ENCODE measurements around the gene PPARG.

The PPARG gene

GRCh38 chr3:12363397-12364195 lies 74.7 kb downstream of the PPARG start:
- no peak for TF ChIP-seq JUND (IDR thresholded peaks at IDR 0.05; ENCODE audit: low read depth)
- in situ Hi-C loops (cut with HindIII; ENCODE audit: low pct_unique_long_range_greater_than_20kb, low sequenced_read_pairs), result no loop called here
- DNase-seq (ENCODE audit: low read depth in 1 of 2, low spot score in 1 of 2), result no peak

GRCh38 chr3:12367346-12367745 lies 78.5 kb downstream of the PPARG start:
- TF ChIP-seq JUND (IDR thresholded peaks at IDR 0.05; ENCODE audit: low read depth), result no peak
- in situ Hi-C loops (cut with HindIII; ENCODE audit: low pct_unique_long_range_greater_than_20kb, low sequenced_read_pairs), result no loop called here
- DNase-seq (ENCODE audit: low read depth in 1 of 2, low spot score in 1 of 2), result no peak

- no peak for TF ChIP-seq JUND (IDR thresholded peaks at IDR 0.05; ENCODE audit: low read depth)
- no peak for DNase-seq (ENCODE audit: low read depth in 1 of 2, low spot score in 1 of 2)
- in situ Hi-C loops (cut with HindIII; ENCODE audit: low pct_unique_long_range_greater_than_20kb, low sequenced_read_pairs), result no loop called here
These were observed 80.2 kb downstream of the PPARG start for GRCh38 chr3:12369029-12369428.

- in situ Hi-C loops (cut with HindIII; ENCODE audit: low pct_unique_long_range_greater_than_20kb, low sequenced_read_pairs), result no loop called here
- DNase-seq (ENCODE audit: low read depth in 1 of 2, low spot score in 1 of 2), result no peak
- TF ChIP-seq JUND (IDR thresholded peaks at IDR 0.05; ENCODE audit: low read depth), result no peak
These were observed 80.7 kb downstream of the PPARG start for GRCh38 chr3:12369598-12369997.

GRCh38 chr3:12370758-12371157 lies 81.9 kb downstream of the PPARG start:
- TF ChIP-seq JUND (IDR thresholded peaks at IDR 0.05; ENCODE audit: low read depth), result no peak
- DNase-seq (ENCODE audit: low read depth in 1 of 2, low spot score in 1 of 2), result no peak
- in situ Hi-C loops (cut with HindIII; ENCODE audit: low pct_unique_long_range_greater_than_20kb, low sequenced_read_pairs), result no loop called here

- peak in 1 of 2 experiments; percentile 6 for DNase-seq (ENCODE audit: low read depth in 1 of 2, low spot score in 1 of 2)
- in situ Hi-C loops (cut with HindIII; ENCODE audit: low pct_unique_long_range_greater_than_20kb, low sequenced_read_pairs), result no loop called here
- no peak for TF ChIP-seq JUND (IDR thresholded peaks at IDR 0.05; ENCODE audit: low read depth)
These were observed 82.8 kb downstream of the PPARG start for GRCh38 chr3:12371525-12372140.

GRCh38 chr3:12372741-12373280 lies 83.9 kb downstream of the PPARG start:
- DNase-seq (ENCODE audit: low read depth in 1 of 2, low spot score in 1 of 2), result no peak
- in situ Hi-C loops (cut with HindIII; ENCODE audit: low pct_unique_long_range_greater_than_20kb, low sequenced_read_pairs), result no loop called here
- no peak for TF ChIP-seq JUND (IDR thresholded peaks at IDR 0.05; ENCODE audit: low read depth)

- no peak for DNase-seq (ENCODE audit: low read depth in 1 of 2, low spot score in 1 of 2)
- no peak for TF ChIP-seq JUND (IDR thresholded peaks at IDR 0.05; ENCODE audit: low read depth)
- in situ Hi-C loops (cut with HindIII; ENCODE audit: low pct_unique_long_range_greater_than_20kb, low sequenced_read_pairs), result no loop called here
These were observed 86.7 kb downstream of the PPARG start for GRCh38 chr3:12375572-12375971.

GRCh38 chr3:12379640-12380429 lies 91.0 kb downstream of the PPARG start:
- no peak for DNase-seq (ENCODE audit: low read depth in 1 of 2, low spot score in 1 of 2)
- in situ Hi-C loops (cut with HindIII; ENCODE audit: low pct_unique_long_range_greater_than_20kb, low sequenced_read_pairs), result no loop called here
- TF ChIP-seq JUND (IDR thresholded peaks at IDR 0.05; ENCODE audit: low read depth), result no peak

- in situ Hi-C loops (cut with HindIII; ENCODE audit: low pct_unique_long_range_greater_than_20kb, low sequenced_read_pairs), result no loop called here
- DNase-seq (ENCODE audit: low read depth in 1 of 2, low spot score in 1 of 2), result no peak
- TF ChIP-seq JUND (IDR thresholded peaks at IDR 0.05; ENCODE audit: low read depth), result no peak
These were observed 91.6 kb downstream of the PPARG start for GRCh38 chr3:12380461-12380860.

GRCh38 chr3:12381199-12381598 lies 92.3 kb downstream of the PPARG start:
- in situ Hi-C loops (cut with HindIII; ENCODE audit: low pct_unique_long_range_greater_than_20kb, low sequenced_read_pairs), result no loop called here
- TF ChIP-seq JUND (IDR thresholded peaks at IDR 0.05; ENCODE audit: low read depth), result no peak
- DNase-seq (ENCODE audit: low read depth in 1 of 2, low spot score in 1 of 2), result no peak

- in situ Hi-C loops (cut with HindIII; ENCODE audit: low pct_unique_long_range_greater_than_20kb, low sequenced_read_pairs), result no loop called here
- DNase-seq (ENCODE audit: low read depth in 1 of 2, low spot score in 1 of 2), result no peak
- TF ChIP-seq JUND (IDR thresholded peaks at IDR 0.05; ENCODE audit: low read depth), result no peak
These were observed 94.3 kb downstream of the PPARG start for GRCh38 chr3:12383218-12383617.

Measured in T47D (cell line).